Measurements from ENCODE around the gene SLC25A33.

DNA sequence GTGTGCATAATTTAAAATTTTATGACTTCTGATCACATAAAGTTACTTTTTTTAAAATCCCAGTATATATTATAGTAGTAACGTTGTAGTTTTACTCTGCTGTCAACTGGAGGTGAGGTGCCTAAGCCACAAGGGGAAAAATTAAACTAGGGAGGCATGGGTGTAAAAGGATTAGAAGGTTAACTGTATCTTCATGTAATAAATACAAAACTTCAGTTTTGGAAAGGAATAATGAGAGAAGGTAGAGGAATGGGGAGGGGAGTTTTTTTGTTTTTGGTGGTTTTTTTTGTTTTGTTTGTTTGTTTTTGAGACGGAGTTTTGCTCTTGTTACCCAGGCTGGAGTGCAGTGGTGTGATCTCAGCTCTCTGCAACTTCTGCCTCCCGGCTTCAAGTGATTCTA is 5.7 kb downstream of the SLC25A33 start:
- TF ChIP-seq, protein P1, sequence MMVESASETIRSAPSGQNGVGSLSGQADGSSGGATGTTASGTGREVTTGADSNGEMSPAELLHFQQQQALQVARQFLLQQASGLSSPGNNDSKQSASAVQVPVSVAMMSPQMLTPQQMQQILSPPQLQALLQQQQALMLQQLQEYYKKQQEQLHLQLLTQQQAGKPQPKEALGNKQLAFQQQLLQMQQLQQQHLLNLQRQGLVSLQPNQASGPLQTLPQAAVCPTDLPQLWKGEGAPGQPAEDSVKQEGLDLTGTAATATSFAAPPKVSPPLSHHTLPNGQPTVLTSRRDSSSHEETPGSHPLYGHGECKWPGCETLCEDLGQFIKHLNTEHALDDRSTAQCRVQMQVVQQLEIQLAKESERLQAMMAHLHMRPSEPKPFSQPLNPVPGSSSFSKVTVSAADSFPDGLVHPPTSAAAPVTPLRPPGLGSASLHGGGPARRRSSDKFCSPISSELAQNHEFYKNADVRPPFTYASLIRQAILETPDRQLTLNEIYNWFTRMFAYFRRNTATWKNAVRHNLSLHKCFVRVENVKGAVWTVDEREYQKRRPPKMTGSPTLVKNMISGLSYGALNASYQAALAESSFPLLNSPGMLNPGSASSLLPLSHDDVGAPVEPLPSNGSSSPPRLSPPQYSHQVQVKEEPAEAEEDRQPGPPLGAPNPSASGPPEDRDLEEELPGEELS (CRISPR knock-in tag; IDR thresholded peaks at IDR 0.05): no peak
- TF ChIP-seq E2F5 (CRISPR knock-in tag; IDR thresholded peaks at IDR 0.05) (no peak), MXD4 (CRISPR knock-in tag; IDR thresholded peaks at IDR 0.05; ENCODE audit: borderline replicate concordance) (no peak), CTCF (IDR thresholded peaks at IDR 0.05) (no peak), FOXK1 (CRISPR knock-in tag; IDR thresholded peaks at IDR 0.05) (no peak), NR3C1 (CRISPR knock-in tag; conservative IDR thresholded peaks at IDR 0.05; ENCODE audit: low read depth) (no peak), ETV6 (CRISPR knock-in tag; IDR thresholded peaks at IDR 0.05) (no peak), NFYB (CRISPR knock-in tag; conservative IDR thresholded peaks at IDR 0.05; ENCODE audit: low read depth) (no peak), ELF4 (CRISPR knock-in tag; IDR thresholded peaks at IDR 0.05; ENCODE audit: low read depth) (no peak)
- TF ChIP-seq, protein P2, sequence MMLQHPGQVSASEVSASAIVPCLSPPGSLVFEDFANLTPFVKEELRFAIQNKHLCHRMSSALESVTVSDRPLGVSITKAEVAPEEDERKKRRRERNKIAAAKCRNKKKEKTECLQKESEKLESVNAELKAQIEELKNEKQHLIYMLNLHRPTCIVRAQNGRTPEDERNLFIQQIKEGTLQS (CRISPR knock-in tag; conservative IDR thresholded peaks at IDR 0.05): no peak

Measured in WTC11 (cell line).